ENCODE results near the gene STK11.

STK11 gene

GRCh38 chr19:1224047-1224825 is 18.7 kb downstream of the STK11 start:
- no peak for DNase-seq (ENCODE audit: extremely low read depth in 1 of 2, low read depth in 1 of 2)

GRCh38 chr19:1224847-1225246 is 19.3 kb downstream of the STK11 start:
- no peak for DNase-seq (ENCODE audit: extremely low read depth in 1 of 2, low read depth in 1 of 2)

GRCh38 chr19:1225440-1226226 is 20.1 kb downstream of the STK11 start:
- no peak for DNase-seq (ENCODE audit: extremely low read depth in 1 of 2, low read depth in 1 of 2)

- DNase-seq (ENCODE audit: extremely low read depth in 1 of 2, low read depth in 1 of 2) = no peak
Observed at GRCh38 chr19:1226227-1226518, 20.6 kb downstream of the STK11 start.

GRCh38 chr19:1226522-1227303 is 21.1 kb downstream of the STK11 start:
- no peak for DNase-seq (ENCODE audit: extremely low read depth in 1 of 2, low read depth in 1 of 2)

GRCh38 chr19:1227304-1228054 is 21.9 kb downstream of the STK11 start:
- no peak for DNase-seq (ENCODE audit: extremely low read depth in 1 of 2, low read depth in 1 of 2)

GRCh38 chr19:1228161-1228957 is 22.8 kb downstream of the STK11 start:
- DNase-seq (ENCODE audit: extremely low read depth in 1 of 2, low read depth in 1 of 2) = no peak

GRCh38 chr19:1229056-1229923 is 23.7 kb downstream of the STK11 start:
- DNase-seq (ENCODE audit: extremely low read depth in 1 of 2, low read depth in 1 of 2) = no peak

- DNase-seq (ENCODE audit: extremely low read depth in 1 of 2, low read depth in 1 of 2) = no peak
Observed at GRCh38 chr19:1229924-1230782, 24.6 kb downstream of the STK11 start.

GRCh38 chr19:1230783-1231489 is 25.4 kb downstream of the STK11 start:
- no peak for DNase-seq (ENCODE audit: extremely low read depth in 1 of 2, low read depth in 1 of 2)

GRCh38 chr19:1231729-1232637 is 26.4 kb downstream of the STK11 start:
- no peak for DNase-seq (ENCODE audit: extremely low read depth in 1 of 2, low read depth in 1 of 2)

- no peak for DNase-seq (ENCODE audit: extremely low read depth in 1 of 2, low read depth in 1 of 2)
Observed at GRCh38 chr19:1232652-1233072, 27.1 kb downstream of the STK11 start.

- DNase-seq (ENCODE audit: extremely low read depth in 1 of 2, low read depth in 1 of 2) = no peak
Observed at GRCh38 chr19:1233115-1233667, 27.6 kb downstream of the STK11 start.

GRCh38 chr19:1234051-1234954 is 28.7 kb downstream of the STK11 start:
- DNase-seq (ENCODE audit: extremely low read depth in 1 of 2, low read depth in 1 of 2) = no peak

GRCh38 chr19:1234955-1235380 is 29.4 kb downstream of the STK11 start:
- no peak for DNase-seq (ENCODE audit: extremely low read depth in 1 of 2, low read depth in 1 of 2)
